Fibroblast of pulmonary artery (primary cell): Measurements from ENCODE around the gene STPG3.

Experiments
- DNase-seq: peaks from one replicate; pipeline ENCODE4 v3.0.0-alpha.2; 2010; ENCODE audit warnings: low read depth
- H3K4me3 ChIP-seq: replicated peaks from 2 replicates; pipeline ENCODE4 v1.5.1; 2011; ENCODE audit warnings: low read depth, mild to moderate bottlenecking, control low read depth, low read length, moderate library complexity
- CTCF ChIP-seq: IDR thresholded peaks from 2 replicates; pipeline ENCODE4 v1.5.1; 2011; ENCODE audit warnings: mild to moderate bottlenecking, control low read depth, low read length, inconsistent platforms; ENCODE audit errors: missing control alignments

The STPG3 gene

GRCh38 chr9:137270929-137271695, 20.0 kb downstream of the STPG3 start:
- TF ChIP-seq CTCF = no peak
- DNase-seq = no peak
- no peak overlapping the region for H3K4me3 ChIP-seq

GRCh38 chr9:137271696-137272076, 20.6 kb downstream of the STPG3 start:
- no peak for DNase-seq
- TF ChIP-seq CTCF = no peak
- no peak overlapping the region for H3K4me3 ChIP-seq

GRCh38 chr9:137272241-137273094, 21.4 kb downstream of the STPG3 start:
- H3K4me3 ChIP-seq = no peak overlapping the region
- no peak for TF ChIP-seq CTCF
- DNase-seq = no peak

- H3K4me3 ChIP-seq = no peak overlapping the region
- no peak for TF ChIP-seq CTCF
These were observed 22.0 kb downstream of the STPG3 start for GRCh38 chr9:137273095-137273490.

GRCh38 chr9:137273611-137274320, 22.7 kb downstream of the STPG3 start:
- TF ChIP-seq CTCF = no peak
- DNase-seq = no peak
- no peak overlapping the region for H3K4me3 ChIP-seq

More at GRCh38 chr9:137273095-137273490, 22.0 kb downstream of the STPG3 start:
- DNase-seq = no peak

- no peak overlapping the region for H3K4me3 ChIP-seq
- no peak for TF ChIP-seq CTCF
These were observed 24.1 kb downstream of the STPG3 start for GRCh38 chr9:137275203-137275587.

More at GRCh38 chr9:137275203-137275587, 24.1 kb downstream of the STPG3 start:
- no peak for DNase-seq
